Mucosa of stomach (tissue), 1 donor: ENCODE results near the gene BRSK2.

Experiments
- H3K27me3 ChIP-seq: one replicate; pipeline ENCODE4 v1.7.0; 2013; ENCODE audit warnings: mild to moderate bottlenecking, low read length; ENCODE audit not compliant: control insufficient read depth, insufficient read depth
- H3K36me3 ChIP-seq: one replicate; pipeline ENCODE4 v1.7.0; 2013; ENCODE audit warnings: low read length; ENCODE audit not compliant: control insufficient read depth, insufficient read depth
- H3K4me1 ChIP-seq: one replicate; pipeline ENCODE4 v1.7.0; 2013; ENCODE audit warnings: mild to moderate bottlenecking, low read length; ENCODE audit not compliant: control insufficient read depth, insufficient read depth
- H3K4me3 ChIP-seq: one replicate; pipeline ENCODE4 v1.7.0; 2013; ENCODE audit warnings: low read length
- H3K9ac ChIP-seq: one replicate; pipeline ENCODE4 v1.7.0; 2013; ENCODE audit warnings: mild to moderate bottlenecking, low read length, moderate library complexity
- H3K9me3 ChIP-seq: one replicate; pipeline ENCODE4 v1.7.0; 2013; ENCODE audit warnings: mild to moderate bottlenecking, low read length, moderate library complexity; ENCODE audit not compliant: control insufficient read depth
- donor health status: Pancreatic carcinoma.

The BRSK2 gene

GRCh38 chr11:1387961-1388762 is 1.6 kb upstream of the BRSK2 start:
- H3K4me3 ChIP-seq: no peak overlapping the region
- H3K27me3 ChIP-seq: peaks cover 43% of the 10 kb centered on the region
- no peaks in the 10 kb centered on the region for H3K9me3 ChIP-seq
- no peaks in the 10 kb centered on the region for H3K36me3 ChIP-seq
- no peak overlapping the region for H3K9ac ChIP-seq
- peaks cover 10% of the 10 kb centered on the region for H3K4me1 ChIP-seq

- Histone ChIP-seq H3K27me3 (peaks cover 48% of the 10 kb centered on the region), H3K4me1 (peaks cover 10% of the 10 kb centered on the region), H3K4me3 (no peak overlapping the region), H3K9me3 (no peaks in the 10 kb centered on the region), H3K9ac (peak overlapping the region; percentile 28), H3K36me3 (no peaks in the 10 kb centered on the region)
Measured at GRCh38 chr11:1388763-1389102, 1.0 kb upstream of the BRSK2 start.

GRCh38 chr11:1389103-1389931 is 417 bp upstream of the BRSK2 start:
- no peak overlapping the region for H3K4me3 ChIP-seq

GRCh38 chr11:1390569-1391164 is 933 bp downstream of the BRSK2 start:
- H3K4me3 ChIP-seq: no peak overlapping the region
- H3K4me1 ChIP-seq: peaks cover 10% of the 10 kb centered on the region
- H3K36me3 ChIP-seq: no peaks in the 10 kb centered on the region
- no peaks in the 10 kb centered on the region for H3K9me3 ChIP-seq
- peaks cover 48% of the 10 kb centered on the region for H3K27me3 ChIP-seq
- H3K9ac ChIP-seq: no peak overlapping the region

More at GRCh38 chr11:1389103-1389931, 417 bp upstream of the BRSK2 start:
- Histone ChIP-seq H3K9ac (peak overlapping the region; percentile 28), H3K27me3 (peaks cover 48% of the 10 kb centered on the region), H3K9me3 (no peaks in the 10 kb centered on the region), H3K36me3 (no peaks in the 10 kb centered on the region), H3K4me1 (peaks cover 10% of the 10 kb centered on the region)

GRCh38 chr11:1391165-1392075 is 1.7 kb downstream of the BRSK2 start:
- Histone ChIP-seq H3K4me3 (no peak overlapping the region), H3K4me1 (peaks cover 10% of the 10 kb centered on the region), H3K9me3 (no peaks in the 10 kb centered on the region), H3K9ac (no peak overlapping the region), H3K27me3 (peaks cover 48% of the 10 kb centered on the region), H3K36me3 (no peaks in the 10 kb centered on the region)

GRCh38 chr11:1392111-1392510 is 2.4 kb downstream of the BRSK2 start:
- Histone ChIP-seq H3K9ac (no peak overlapping the region), H3K4me1 (peaks cover 10% of the 10 kb centered on the region), H3K9me3 (no peaks in the 10 kb centered on the region), H3K27me3 (peaks cover 48% of the 10 kb centered on the region), H3K4me3 (no peak overlapping the region), H3K36me3 (no peaks in the 10 kb centered on the region)

- Histone ChIP-seq H3K9me3 (no peaks in the 10 kb centered on the region), H3K4me1 (peaks cover 10% of the 10 kb centered on the region), H3K4me3 (no peak overlapping the region), H3K9ac (no peak overlapping the region), H3K27me3 (peaks cover 44% of the 10 kb centered on the region), H3K36me3 (no peaks in the 10 kb centered on the region)
Measured at GRCh38 chr11:1392561-1392960, 2.8 kb downstream of the BRSK2 start.

GRCh38 chr11:1393038-1393710 is 3.4 kb downstream of the BRSK2 start:
- Histone ChIP-seq H3K36me3 (no peaks in the 10 kb centered on the region), H3K4me1 (peaks cover 10% of the 10 kb centered on the region), H3K27me3 (peaks cover 38% of the 10 kb centered on the region)

GRCh38 chr11:1394936-1395772 is 5.4 kb downstream of the BRSK2 start:
- Histone ChIP-seq H3K9ac (no peak overlapping the region), H3K36me3 (no peaks in the 10 kb centered on the region), H3K27me3 (peaks cover 29% of the 10 kb centered on the region), H3K4me1 (peaks cover 3% of the 10 kb centered on the region), H3K9me3 (no peaks in the 10 kb centered on the region), H3K4me3 (no peak overlapping the region)

More at GRCh38 chr11:1393038-1393710, 3.4 kb downstream of the BRSK2 start:
- Histone ChIP-seq H3K4me3 (no peak overlapping the region), H3K9me3 (no peaks in the 10 kb centered on the region), H3K9ac (no peak overlapping the region)

GRCh38 chr11:1395773-1396374 is 6.1 kb downstream of the BRSK2 start:
- Histone ChIP-seq H3K4me3 (no peak overlapping the region), H3K4me1 (peaks cover 3% of the 10 kb centered on the region), H3K36me3 (no peaks in the 10 kb centered on the region), H3K9ac (no peak overlapping the region), H3K9me3 (no peaks in the 10 kb centered on the region), H3K27me3 (peaks cover 26% of the 10 kb centered on the region)
